C4-2B (cell line): ENCODE data around the gene ZNF175.

ENCODE experiments used
- CTCF ChIP-seq: fragments of 450-650 bp; conservative IDR thresholded peaks from 2 replicates; pipeline ENCODE4 v1.5.1; 2017; ENCODE audit warnings: mild to moderate bottlenecking
- ZFX ChIP-seq: fragments of 450-650 bp; IDR thresholded peaks from 2 replicates; pipeline ENCODE4 v1.6.1; 2017

- no peak for TF ChIP-seq CTCF
- TF ChIP-seq ZFX, result no peak
Measured at GRCh38 chr19:51627491-51628138, 56.5 kb downstream of the ZNF175 start.
